NCI-H2196 (cell line): ENCODE measurements around the gene IQGAP3.
"Not testable (repeated sequence)": the region's sequence is repeated elsewhere in the genome, so short reads cannot be mapped to it uniquely, and the experiment has no call there.

ENCODE experiments used
- DNase-seq: peaks from one replicate; lab custom pipeline; 2025; ENCODE audit not compliant: unreplicated experiment; lab: John Stamatoyannopoulos, UW

Gene IQGAP3

GRCh38 chr1:156595016-156595415 is 22.7 kb upstream of the IQGAP3 start:
- no peak for DNase-seq

GRCh38 chr1:156594190-156594589 is 21.8 kb upstream of the IQGAP3 start:
- no peak for DNase-seq

GRCh38 chr1:156593661-156593989 is 21.3 kb upstream of the IQGAP3 start:
- DNase-seq = no peak

- DNase-seq = peak; percentile 66
Measured at GRCh38 chr1:156592910-156593660, 20.7 kb upstream of the IQGAP3 start.

- no peak for DNase-seq
Measured at GRCh38 chr1:156592158-156592909, 20.0 kb upstream of the IQGAP3 start.

GRCh38 chr1:156591432-156592157 is 19.2 kb upstream of the IQGAP3 start, which contains the start of gene NAXE:
Gene NAXE (plus strand): TSS chr1:156591776. CDS start chr1:156591805, 29 bp downstream.
- DNase-seq = peak; percentile 79

GRCh38 chr1:156591181-156591431 is 18.7 kb upstream of the IQGAP3 start:
- no peak for DNase-seq

- DNase-seq = no peak
Measured at GRCh38 chr1:156590326-156591180, 18.2 kb upstream of the IQGAP3 start.

GRCh38 chr1:156589546-156589945 is 17.2 kb upstream of the IQGAP3 start:
- no peak for DNase-seq

GRCh38 chr1:156587927-156588326 is 15.6 kb upstream of the IQGAP3 start:
- not testable (repeated sequence) for DNase-seq

- no peak for DNase-seq
Measured at GRCh38 chr1:156586892-156587477, 14.6 kb upstream of the IQGAP3 start.

- DNase-seq = no peak
Measured at GRCh38 chr1:156586323-156586722, 14.0 kb upstream of the IQGAP3 start.

- DNase-seq = no peak
Measured at GRCh38 chr1:156584813-156585212, 12.4 kb upstream of the IQGAP3 start.

- DNase-seq = peak; percentile 83
Measured at GRCh38 chr1:156583821-156584622, 11.7 kb upstream of the IQGAP3 start.

- DNase-seq = no peak
Measured at GRCh38 chr1:156582388-156583017, 10.1 kb upstream of the IQGAP3 start.

GRCh38 chr1:156581661-156582387 is 9.5 kb upstream of the IQGAP3 start:
- no peak for DNase-seq

GRCh38 chr1:156579472-156579871 is 7.1 kb upstream of the IQGAP3 start, which contains the start of gene TTC24:
Gene TTC24 (plus strand): TSS chr1:156579723. CDS start chr1:156581365, 1,642 bp downstream.
- DNase-seq = no peak

- no peak for DNase-seq
Measured at GRCh38 chr1:156578055-156578454, 5.7 kb upstream of the IQGAP3 start.

- peak; percentile 13 for DNase-seq
Measured at GRCh38 chr1:156577550-156577949, 5.2 kb upstream of the IQGAP3 start.
